Activated naive CD4-positive, alpha-beta T cell treated with anti-CD3 and anti-CD28 coated beads for 36 hours (primary cell): ENCODE measurements around the gene NUDT1. TPM values are rescaled to one million over a fixed set of nuclear protein-coding genes. Genes with fewer than 3 reads are reported as not detected.

ENCODE experiments used
- CTCF ChIA-PET: fragments of 350-600 bp; sonication (Branson Sonifier 250); formaldehyde crosslinking; loops from one replicate; lab custom pipeline; 2021; ENCODE audit warnings: antibody characterized with exemption; lab: Charles Lee
- DNase-seq: peaks from one replicate; pipeline ENCODE4 v3.0.0-alpha.2; 2020
- H3K27ac Mint-ChIP-seq: one replicate; pipeline ENCODE4 v1.8.0; 2021; ENCODE audit warnings: mild to moderate bottlenecking, mixed read lengths
- H3K27me3 Mint-ChIP-seq: one replicate; pipeline ENCODE4 v1.8.0; 2021; ENCODE audit warnings: low read depth, mixed read lengths
- H3K36me3 Mint-ChIP-seq: one replicate; pipeline ENCODE4 v1.8.0; 2021; ENCODE audit warnings: low read depth, mixed read lengths
- H3K4me1 Mint-ChIP-seq: one replicate; pipeline ENCODE4 v1.8.0; 2021; ENCODE audit warnings: low read depth, mixed read lengths
- H3K4me3 Mint-ChIP-seq: one replicate; pipeline ENCODE4 v1.8.0; 2021; ENCODE audit warnings: mild to moderate bottlenecking, moderate library complexity, mixed read lengths
- H3K9me3 Mint-ChIP-seq: one replicate; pipeline ENCODE4 v1.8.0; 2021; ENCODE audit warnings: mixed read lengths
- intact Hi-C: fragments of 100-400 bp; cut with micrococcal nuclease; formaldehyde crosslinking; loops from one replicate; pipeline ENCODE4 v1.15.1; 2023
- total RNA-seq, 2 experiments: library from RNA; stranded (reverse); gene quantifications; one replicate each; pipeline ENCODE4 v1.2.3, GENCODE V29; 2021

NUDT1 gene
- 100 to 1,000 TPM; 115 to 118 TPM for total RNA-seq

GRCh38 chr7:2241580-2242540 is at the start of gene NUDT1, which contains the start of gene MRM2:
TSS of gene NUDT1 (plus strand) at chr7:2242226. CDS start at chr7:2244575, 2,349 bp downstream.
TSS of gene MRM2 (minus strand) at chr7:2242205. CDS start at chr7:2242169, 36 bp downstream.
- Mint-ChIP-seq H3K36me3 (peaks cover 27% of the 10 kb centered on the region), H3K27ac (peak within 1 kb of the TSS; percentile 93), H3K4me3 (peak within 1 kb of the TSS; percentile 97), H3K4me1 (peaks cover 17% of the 10 kb centered on the region), H3K27me3 (no peaks in the 10 kb centered on the region), H3K9me3 (no peaks in the 10 kb centered on the region)
- CTCF ChIA-PET, result interaction anchor here (0.6 kb wide), 2 partner anchors 79 to 227 kb away, joined by 3 read pairs; no protein-coding TSS in a partner anchor
- DNase-seq, result peak; percentile 72
- intact Hi-C loops, result loop anchor here (1.0 to 2.0 kb wide), 2 partner anchors 10 to 111 kb away; partner anchors contain the start of gene MAD1L1

GRCh38 chr7:2192831-2193534 is 49.0 kb upstream of the NUDT1 start:
- H3K4me3 Mint-ChIP-seq, result no peak overlapping the region
- H3K4me1 Mint-ChIP-seq, result peaks cover 4% of the 10 kb centered on the region
- peaks cover 47% of the 10 kb centered on the region for H3K36me3 Mint-ChIP-seq
- CTCF ChIA-PET, result interaction anchor here (0.8 kb wide), 1 partner anchor 400 kb away, joined by 4 read pairs; no protein-coding TSS in a partner anchor
- intact Hi-C loops, result no loop called here
- no peak overlapping the region for H3K27ac Mint-ChIP-seq
- H3K9me3 Mint-ChIP-seq, result peaks cover 18% of the 10 kb centered on the region
- H3K27me3 Mint-ChIP-seq, result no peaks in the 10 kb centered on the region
- DNase-seq, result no peak

DNA sequence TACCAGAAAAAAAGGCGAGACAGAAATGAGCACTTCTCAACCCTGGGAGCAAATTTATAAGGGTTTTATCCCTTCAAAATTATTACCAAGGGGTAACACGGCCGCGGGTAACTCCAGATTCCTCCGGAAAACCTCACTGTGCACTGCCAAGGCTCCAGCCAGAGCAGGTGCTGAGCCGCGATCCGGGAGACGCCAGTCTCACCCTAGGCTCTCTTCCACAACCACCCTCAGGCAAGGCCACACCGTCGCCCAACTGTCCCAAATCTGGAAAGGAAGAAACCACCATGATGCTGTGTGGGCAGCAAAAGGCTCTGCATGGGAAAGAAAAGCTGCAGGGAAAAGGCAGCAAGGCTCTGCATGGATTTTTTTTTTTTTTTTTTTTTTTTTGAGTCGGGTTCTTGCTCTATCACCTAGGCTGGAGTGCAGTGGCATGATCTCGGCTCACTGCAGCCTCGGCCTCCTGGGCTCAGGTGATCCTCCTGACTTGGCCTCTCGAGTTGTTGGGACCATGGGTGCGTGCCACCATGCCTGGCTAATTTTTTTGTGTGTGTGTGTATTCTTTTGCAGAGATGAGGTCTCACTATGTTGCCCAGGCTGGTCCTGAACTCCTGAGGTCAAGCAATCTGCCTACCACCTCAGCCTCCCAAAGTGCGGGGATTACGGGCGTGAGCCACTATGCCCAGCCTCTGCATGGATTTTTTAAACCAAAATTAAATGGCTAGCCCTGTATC is 48.3 kb upstream of the NUDT1 start:
- H3K27me3 Mint-ChIP-seq, result no peaks in the 10 kb centered on the region
- no peak for DNase-seq
- no peak overlapping the region for H3K27ac Mint-ChIP-seq
- CTCF ChIA-PET, result no interaction called here
- H3K36me3 Mint-ChIP-seq, result peaks cover 43% of the 10 kb centered on the region
- peaks cover 4% of the 10 kb centered on the region for H3K4me1 Mint-ChIP-seq
- peaks cover 18% of the 10 kb centered on the region for H3K9me3 Mint-ChIP-seq
- no peak overlapping the region for H3K4me3 Mint-ChIP-seq
- intact Hi-C loops, result no loop called here

GRCh38 chr7:2195400-2196246 is 46.4 kb upstream of the NUDT1 start:
- DNase-seq, result no peak
- intact Hi-C loops, result no loop called here
- peaks cover 9% of the 10 kb centered on the region for H3K9me3 Mint-ChIP-seq
- H3K27me3 Mint-ChIP-seq, result no peaks in the 10 kb centered on the region
- no peak overlapping the region for H3K27ac Mint-ChIP-seq
- H3K4me3 Mint-ChIP-seq, result no peak overlapping the region
- peaks cover 29% of the 10 kb centered on the region for H3K36me3 Mint-ChIP-seq
- H3K4me1 Mint-ChIP-seq, result peaks cover 4% of the 10 kb centered on the region
- CTCF ChIA-PET, result interaction anchor here (0.6 to 0.9 kb wide), 7 partner anchors 10 to 758 kb away, joined by 3 to 5 read pairs (median 4); no protein-coding TSS in a partner anchor

- no peaks in the 10 kb centered on the region for H3K27me3 Mint-ChIP-seq
- no peak overlapping the region for H3K27ac Mint-ChIP-seq
- CTCF ChIA-PET, result no interaction called here
- H3K9me3 Mint-ChIP-seq, result peaks cover 9% of the 10 kb centered on the region
- intact Hi-C loops, result no loop called here
- H3K4me1 Mint-ChIP-seq, result peaks cover 4% of the 10 kb centered on the region
- DNase-seq, result no peak
- H3K36me3 Mint-ChIP-seq, result peaks cover 29% of the 10 kb centered on the region
- no peak overlapping the region for H3K4me3 Mint-ChIP-seq
Measured at GRCh38 chr7:2196381-2197378, 45.3 kb upstream of the NUDT1 start.

GRCh38 chr7:2197436-2198155 is 44.4 kb upstream of the NUDT1 start:
- Mint-ChIP-seq H3K4me1 (peaks cover 4% of the 10 kb centered on the region), H3K27ac (no peak overlapping the region), H3K27me3 (no peaks in the 10 kb centered on the region), H3K36me3 (peaks cover 26% of the 10 kb centered on the region), H3K4me3 (no peak overlapping the region), H3K9me3 (peaks cover 9% of the 10 kb centered on the region)
- no peak for DNase-seq
- intact Hi-C loops, result no loop called here
- CTCF ChIA-PET, result no interaction called here

DNA sequence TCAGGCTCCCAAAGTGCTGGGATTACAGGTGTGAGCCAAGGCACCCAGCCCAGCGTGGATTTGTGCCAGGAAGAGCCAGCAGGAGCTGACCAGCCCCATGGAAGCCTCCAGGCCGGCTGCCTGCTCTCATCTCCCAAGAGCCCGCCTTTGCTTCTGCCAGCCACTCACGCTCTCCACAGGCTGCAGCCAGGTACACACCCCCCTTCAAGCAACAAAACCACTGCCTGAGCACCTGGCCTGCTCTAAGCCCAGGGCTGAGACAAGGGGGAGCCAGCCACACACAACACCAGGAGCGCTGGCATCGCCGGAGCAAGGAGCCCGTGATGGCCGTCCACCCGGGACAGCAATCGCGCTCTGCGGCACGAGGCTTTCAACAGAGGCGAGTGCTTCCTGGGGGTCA is 43.8 kb upstream of the NUDT1 start:
- no peak overlapping the region for H3K4me3 Mint-ChIP-seq
- no peak overlapping the region for H3K27ac Mint-ChIP-seq
- no peak for DNase-seq
- intact Hi-C loops, result no loop called here
- H3K9me3 Mint-ChIP-seq, result peaks cover 9% of the 10 kb centered on the region
- CTCF ChIA-PET, result interaction anchor here (1.0 kb wide), 1 partner anchor 1008 kb away, joined by 3 read pairs; no protein-coding TSS in a partner anchor
- H3K4me1 Mint-ChIP-seq, result peaks cover 4% of the 10 kb centered on the region
- peaks cover 26% of the 10 kb centered on the region for H3K36me3 Mint-ChIP-seq
- H3K27me3 Mint-ChIP-seq, result no peaks in the 10 kb centered on the region

- Mint-ChIP-seq H3K36me3 (peaks cover 26% of the 10 kb centered on the region), H3K27me3 (no peaks in the 10 kb centered on the region), H3K9me3 (peaks cover 9% of the 10 kb centered on the region), H3K4me3 (no peak overlapping the region), H3K27ac (no peak overlapping the region), H3K4me1 (peaks cover 4% of the 10 kb centered on the region)
- intact Hi-C loops, result no loop called here
- DNase-seq, result no peak
- CTCF ChIA-PET, result interaction anchor here (1.0 kb wide), 1 partner anchor 1009 kb away, joined by 3 read pairs; no protein-coding TSS in a partner anchor
Measured at GRCh38 chr7:2198760-2199159, 43.3 kb upstream of the NUDT1 start.

- Mint-ChIP-seq H3K4me1 (peaks cover 4% of the 10 kb centered on the region), H3K9me3 (peaks cover 9% of the 10 kb centered on the region), H3K27ac (no peak overlapping the region), H3K27me3 (no peaks in the 10 kb centered on the region), H3K36me3 (peaks cover 26% of the 10 kb centered on the region), H3K4me3 (no peak overlapping the region)
- no peak for DNase-seq
- intact Hi-C loops, result no loop called here
- CTCF ChIA-PET, result no interaction called here
Measured at GRCh38 chr7:2199528-2199927, 42.5 kb upstream of the NUDT1 start.
